GM15510 (cell line): ENCODE measurements around the gene RNPEPL1.

Source experiments
- POLR2A ChIP-seq: IDR thresholded peaks from 3 replicates; pipeline ENCODE4 v1.6.1; 2011; ENCODE audit warnings: borderline replicate concordance; ENCODE audit not compliant: insufficient read length; ENCODE audit errors: extremely low read depth

Gene RNPEPL1

GRCh38 chr2:240624011-240624949 lies 56.0 kb downstream of the RNPEPL1 start:
- TF ChIP-seq POLR2A: no peak

GRCh38 chr2:240624950-240625621 lies 56.8 kb downstream of the RNPEPL1 start, which contains the start of gene GPR35:
Gene GPR35 (plus strand): TSS chr2:240625480. CDS start chr2:240629953, 4,473 bp downstream.
- TF ChIP-seq POLR2A: no peak

GRCh38 chr2:240626531-240627300 lies 58.4 kb downstream of the RNPEPL1 start:
- TF ChIP-seq POLR2A: no peak

GRCh38 chr2:240627736-240628506 lies 59.6 kb downstream of the RNPEPL1 start:
- no peak for TF ChIP-seq POLR2A

GRCh38 chr2:240628507-240628807 lies 60.2 kb downstream of the RNPEPL1 start:
- TF ChIP-seq POLR2A: no peak

GRCh38 chr2:240628808-240629618 lies 60.7 kb downstream of the RNPEPL1 start:
- no peak for TF ChIP-seq POLR2A

GRCh38 chr2:240629619-240629967 lies 61.3 kb downstream of the RNPEPL1 start:
- TF ChIP-seq POLR2A: no peak

- no peak for TF ChIP-seq POLR2A
These were observed 61.9 kb downstream of the RNPEPL1 start for GRCh38 chr2:240629968-240630770.
